GM18907 (cell line): Measurements from ENCODE around the gene ATP6V1B1.

ENCODE experiments used
- ATAC-seq: cut with Tn5 transposase; IDR thresholded peaks from one replicate; pipeline ENCODE4 v1.9.1; 2021; ENCODE audit warnings: mild to moderate bottlenecking, moderate library complexity; ENCODE audit not compliant: unreplicated experiment

Gene ATP6V1B1

DNA sequence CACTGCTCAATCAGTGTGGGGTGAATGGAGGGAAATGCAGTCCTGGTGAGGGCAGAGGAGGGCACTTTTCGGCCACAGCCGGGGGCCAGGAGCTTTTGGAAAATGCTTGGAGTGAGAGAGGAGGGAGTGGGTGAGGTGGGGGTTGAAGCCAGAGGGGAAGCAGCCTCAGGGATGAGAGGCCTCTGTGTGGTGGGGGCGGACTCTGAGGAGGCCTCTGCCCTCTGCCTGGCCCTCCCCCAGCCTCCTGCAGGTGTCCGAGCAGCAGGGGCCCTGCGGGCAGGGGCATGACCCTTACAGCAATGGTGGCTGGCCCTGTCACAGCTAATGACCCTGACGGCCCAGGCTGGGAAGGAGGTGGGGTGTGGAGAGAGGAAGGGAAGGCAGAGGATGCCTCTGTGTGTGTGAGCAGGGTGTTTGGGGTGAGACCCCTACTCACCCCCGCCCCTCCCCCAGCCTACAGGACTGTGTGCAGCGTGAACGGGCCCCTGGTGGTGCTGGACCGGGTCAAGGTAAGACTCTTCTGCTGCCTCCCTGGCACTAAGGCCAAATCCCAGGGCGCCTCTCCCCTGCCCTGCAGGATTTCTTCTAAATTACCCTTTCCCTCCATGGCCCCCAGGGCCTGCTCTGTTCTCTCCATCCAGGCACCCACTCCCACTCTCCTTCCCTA is 7.6 kb downstream of the ATP6V1B1 start:
- no peak for ATAC-seq

DNA sequence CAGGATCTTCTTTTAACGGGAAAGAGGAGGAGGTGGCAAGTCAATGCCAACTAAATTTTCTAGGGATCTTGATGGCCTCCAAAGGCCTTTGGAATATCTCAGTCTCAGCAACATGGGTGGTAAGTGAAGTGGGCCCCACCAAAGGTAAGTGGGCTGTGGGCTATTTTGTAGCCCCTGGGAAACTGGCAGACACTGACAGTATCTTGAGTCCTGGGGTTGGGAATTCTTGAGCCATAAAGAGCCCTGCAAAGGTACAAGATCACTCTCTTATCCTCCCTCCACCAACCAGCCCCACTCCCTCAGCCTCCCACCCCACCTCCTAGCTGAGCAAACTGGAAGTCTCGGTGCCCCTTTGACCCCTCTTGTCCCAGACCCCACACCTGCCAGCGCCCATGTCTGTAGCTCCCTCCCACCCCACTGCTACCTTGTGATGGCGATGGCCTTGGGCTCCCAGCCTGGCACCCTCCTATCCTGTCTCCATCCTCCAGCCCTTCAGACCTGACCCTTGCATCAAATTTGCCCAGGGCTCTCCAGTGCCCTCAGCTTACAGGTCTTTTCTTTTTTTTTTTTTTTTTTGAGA is 8.5 kb downstream of the ATP6V1B1 start:
- ATAC-seq = no peak

DNA sequence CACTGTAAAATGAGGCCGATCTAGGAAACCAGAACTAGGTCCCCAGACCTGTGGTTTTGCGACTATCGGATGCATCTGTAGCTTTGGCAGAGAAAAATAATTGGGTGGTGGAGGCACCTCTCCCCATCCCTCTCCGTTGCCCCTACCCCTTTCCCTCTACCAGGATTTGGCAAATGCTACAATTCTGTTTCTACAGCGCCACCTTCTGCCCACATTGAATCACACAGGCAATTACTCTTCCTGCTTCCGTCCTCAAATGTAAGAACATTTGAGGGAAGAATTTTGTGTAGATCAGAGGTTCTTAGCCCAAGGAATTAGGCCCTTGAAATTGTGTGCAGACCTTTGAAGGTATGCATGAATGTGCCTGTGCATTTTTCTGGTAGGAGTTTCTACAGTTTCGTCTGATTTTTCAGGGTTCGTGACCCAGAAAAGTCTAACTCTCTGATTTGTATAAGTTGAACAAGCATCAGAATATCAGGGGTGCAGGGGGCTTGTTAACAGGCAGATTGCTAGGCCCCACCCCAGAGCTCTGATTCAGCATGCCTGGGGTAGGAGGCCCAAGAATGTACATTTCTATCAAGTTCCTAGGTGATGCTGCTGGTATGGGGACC is 11.2 kb downstream of the ATP6V1B1 start:
- no peak for ATAC-seq

DNA sequence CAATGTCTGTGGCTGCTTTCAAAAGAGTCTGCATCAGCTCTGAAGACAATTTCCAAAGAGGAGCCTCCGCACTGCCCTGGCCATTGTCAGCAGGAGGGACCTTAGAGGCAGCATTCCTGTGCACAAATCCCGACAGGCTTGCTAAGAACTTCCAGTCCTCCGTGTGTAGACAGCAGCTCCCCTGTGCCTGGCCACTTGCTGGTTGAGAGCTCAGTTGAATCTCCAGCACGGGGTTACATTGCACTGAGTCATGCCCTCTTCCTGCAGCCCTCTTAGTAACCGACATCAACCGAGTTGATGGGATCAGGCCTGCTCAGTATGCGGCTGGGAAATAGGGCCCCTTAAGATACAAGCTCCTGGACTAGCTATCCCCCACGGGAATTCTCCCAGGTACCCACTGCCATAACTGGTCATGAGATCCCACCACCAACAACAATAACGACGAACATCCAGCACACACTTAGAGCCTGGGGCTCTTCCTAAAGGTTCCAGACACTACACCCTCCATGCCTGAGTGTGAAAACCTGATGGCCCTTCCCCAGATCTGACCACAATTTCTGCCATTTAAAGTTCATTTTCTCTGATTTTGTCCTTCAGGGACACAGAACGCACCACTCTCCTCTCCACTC is 12.0 kb downstream of the ATP6V1B1 start:
- no peak for ATAC-seq

DNA sequence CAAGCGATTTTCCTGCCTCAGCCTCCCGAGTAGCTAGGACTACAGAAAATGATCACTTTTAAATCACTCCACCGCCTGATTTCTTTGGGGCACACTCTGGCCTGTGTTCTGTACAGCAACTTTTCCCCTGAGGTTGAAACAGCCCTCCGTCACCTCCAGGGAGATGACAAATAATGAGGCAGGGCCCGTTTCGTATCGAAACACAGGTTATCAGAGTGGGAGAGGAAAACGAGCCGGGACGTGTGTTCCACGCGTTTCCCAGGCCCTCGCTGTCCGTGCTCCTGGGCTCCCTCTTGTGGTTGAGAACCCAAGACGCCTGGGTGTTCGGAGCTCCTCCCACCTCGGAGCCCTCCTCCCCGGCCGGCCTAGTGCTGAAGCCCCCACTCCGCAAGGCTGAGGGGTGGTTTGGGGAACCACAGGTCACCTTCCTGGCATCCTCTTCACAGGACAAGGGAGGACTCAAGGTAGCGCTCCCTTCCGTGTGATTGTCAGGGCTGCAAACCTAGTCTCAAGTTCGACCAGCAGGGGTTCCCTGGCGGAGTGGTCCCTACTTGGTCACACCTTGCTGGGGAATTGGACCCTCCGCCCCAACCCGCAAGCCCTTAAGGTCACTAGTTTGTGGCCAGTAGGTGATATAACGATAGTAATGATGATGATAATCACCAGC is 12.8 kb downstream of the ATP6V1B1 start:
- peak; percentile 92 for ATAC-seq

DNA sequence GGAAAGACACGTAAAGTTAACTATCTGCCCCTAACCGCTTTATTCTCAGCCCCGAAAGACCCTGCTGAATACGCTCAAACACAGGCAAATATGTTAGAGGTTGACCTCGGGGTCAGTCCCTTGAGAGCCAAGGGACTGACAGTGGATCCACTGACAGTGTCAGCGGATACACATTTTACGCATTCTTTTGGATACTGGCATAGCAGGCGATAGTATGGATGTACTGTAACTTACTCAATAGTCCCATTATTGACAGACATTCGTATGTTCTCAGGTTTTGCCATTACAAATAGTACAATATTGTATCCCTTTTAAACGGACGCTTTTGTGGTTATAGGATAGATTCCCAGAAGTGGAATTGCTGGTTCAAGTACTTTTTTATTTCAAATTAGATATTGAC is 13.4 kb downstream of the ATP6V1B1 start:
- no peak for ATAC-seq

DNA sequence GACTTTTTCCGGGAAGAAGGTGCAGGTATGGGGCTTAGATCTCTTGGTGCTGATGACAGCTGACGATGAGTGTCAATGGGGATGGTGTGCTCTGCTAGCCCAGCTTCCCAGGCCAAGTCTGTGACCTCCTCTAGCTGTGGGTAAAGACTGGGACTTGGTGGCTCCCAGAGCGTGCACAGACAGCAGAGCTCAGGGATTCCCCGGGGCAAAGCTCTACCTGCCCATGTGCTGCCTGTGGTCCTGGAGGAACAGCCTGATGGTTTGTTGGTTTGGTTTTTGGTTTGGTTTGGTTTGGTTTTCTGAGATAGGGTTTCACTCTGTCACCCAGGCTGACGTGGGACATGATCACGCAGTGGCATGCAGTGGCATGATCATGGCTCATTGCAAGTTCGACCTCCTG is 19.2 kb downstream of the ATP6V1B1 start:
- no peak for ATAC-seq

DNA sequence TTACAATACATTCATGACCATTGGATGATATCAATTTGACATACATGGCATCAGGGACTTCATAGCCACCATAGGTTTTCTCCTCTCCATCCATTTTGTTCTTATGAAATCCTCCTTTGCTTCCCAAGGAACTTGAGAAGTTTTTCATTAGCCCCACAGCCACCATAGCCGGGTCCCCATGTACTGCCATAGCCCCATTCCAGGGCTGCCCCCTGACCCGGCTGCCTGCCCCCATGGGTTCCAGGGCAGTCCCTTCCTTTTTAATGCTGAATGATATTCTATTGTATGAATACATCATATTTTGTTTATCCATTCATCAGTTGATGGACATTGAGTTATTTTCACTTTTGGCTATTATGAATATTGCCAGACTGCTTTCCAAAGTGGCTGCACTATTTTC is 20.4 kb downstream of the ATP6V1B1 start:
- no peak for ATAC-seq

DNA sequence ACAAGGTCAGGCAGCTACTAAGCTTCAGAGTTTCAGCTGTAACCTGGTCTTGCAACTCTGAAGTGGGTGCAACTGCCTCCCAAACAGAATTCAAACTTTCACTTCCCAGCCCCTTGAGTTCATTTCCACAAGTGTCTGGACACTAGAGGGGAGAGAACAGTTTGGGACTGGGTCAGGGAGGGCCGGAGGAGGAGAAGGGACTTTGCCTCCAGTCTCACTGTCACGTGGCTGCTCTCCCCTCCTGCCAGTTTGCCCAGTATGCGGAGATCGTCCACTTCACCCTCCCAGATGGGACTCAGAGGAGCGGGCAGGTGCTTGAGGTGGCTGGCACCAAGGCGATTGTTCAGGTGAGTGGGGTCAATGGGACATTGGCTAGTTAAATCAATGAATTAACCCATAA is 22.1 kb downstream of the ATP6V1B1 start:
- no peak for ATAC-seq

DNA sequence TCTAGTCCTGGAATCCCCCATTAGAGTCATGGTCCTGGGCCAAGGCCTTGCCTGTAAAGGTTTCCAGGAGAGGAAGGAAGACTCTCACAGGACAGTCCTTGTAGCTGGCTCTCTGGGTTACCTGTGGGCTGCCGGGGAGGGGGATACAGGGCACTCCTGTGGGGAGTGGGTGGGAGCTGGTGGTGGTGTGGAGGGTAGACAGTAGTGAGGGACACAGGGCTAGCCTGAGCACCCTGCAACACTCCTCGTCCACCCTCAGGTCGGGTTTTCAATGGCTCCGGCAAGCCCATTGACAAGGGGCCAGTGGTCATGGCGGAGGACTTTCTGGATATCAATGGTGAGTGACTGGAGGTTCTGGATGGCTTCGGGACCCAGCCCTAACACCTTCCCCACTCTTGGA is 23.1 kb downstream of the ATP6V1B1 start:
- ATAC-seq = no peak

DNA sequence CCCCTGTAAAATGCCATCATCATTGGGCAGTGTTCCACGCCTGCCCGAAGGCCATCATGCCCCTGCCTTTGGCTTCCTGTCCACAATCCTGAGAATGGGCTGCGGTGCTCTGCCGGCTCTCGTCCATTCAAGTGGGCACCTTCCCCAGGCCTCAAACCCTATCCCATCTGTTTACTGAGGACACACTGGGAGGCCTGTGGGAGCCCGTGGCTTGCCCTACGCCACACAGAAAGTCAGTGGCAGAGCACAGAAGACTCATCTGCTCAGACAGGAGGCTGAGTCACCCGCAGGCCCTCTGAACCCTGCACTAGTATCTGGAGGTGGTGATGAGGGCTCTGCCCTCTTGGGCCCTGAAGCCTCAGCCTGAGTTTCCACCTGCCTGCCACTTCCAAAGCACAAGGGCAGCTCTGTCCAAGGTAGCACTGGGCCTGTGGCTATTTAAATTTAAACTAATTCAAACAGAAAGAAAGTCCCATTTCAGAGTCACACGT is 23.6 kb downstream of the ATP6V1B1 start:
- no peak for ATAC-seq

DNA sequence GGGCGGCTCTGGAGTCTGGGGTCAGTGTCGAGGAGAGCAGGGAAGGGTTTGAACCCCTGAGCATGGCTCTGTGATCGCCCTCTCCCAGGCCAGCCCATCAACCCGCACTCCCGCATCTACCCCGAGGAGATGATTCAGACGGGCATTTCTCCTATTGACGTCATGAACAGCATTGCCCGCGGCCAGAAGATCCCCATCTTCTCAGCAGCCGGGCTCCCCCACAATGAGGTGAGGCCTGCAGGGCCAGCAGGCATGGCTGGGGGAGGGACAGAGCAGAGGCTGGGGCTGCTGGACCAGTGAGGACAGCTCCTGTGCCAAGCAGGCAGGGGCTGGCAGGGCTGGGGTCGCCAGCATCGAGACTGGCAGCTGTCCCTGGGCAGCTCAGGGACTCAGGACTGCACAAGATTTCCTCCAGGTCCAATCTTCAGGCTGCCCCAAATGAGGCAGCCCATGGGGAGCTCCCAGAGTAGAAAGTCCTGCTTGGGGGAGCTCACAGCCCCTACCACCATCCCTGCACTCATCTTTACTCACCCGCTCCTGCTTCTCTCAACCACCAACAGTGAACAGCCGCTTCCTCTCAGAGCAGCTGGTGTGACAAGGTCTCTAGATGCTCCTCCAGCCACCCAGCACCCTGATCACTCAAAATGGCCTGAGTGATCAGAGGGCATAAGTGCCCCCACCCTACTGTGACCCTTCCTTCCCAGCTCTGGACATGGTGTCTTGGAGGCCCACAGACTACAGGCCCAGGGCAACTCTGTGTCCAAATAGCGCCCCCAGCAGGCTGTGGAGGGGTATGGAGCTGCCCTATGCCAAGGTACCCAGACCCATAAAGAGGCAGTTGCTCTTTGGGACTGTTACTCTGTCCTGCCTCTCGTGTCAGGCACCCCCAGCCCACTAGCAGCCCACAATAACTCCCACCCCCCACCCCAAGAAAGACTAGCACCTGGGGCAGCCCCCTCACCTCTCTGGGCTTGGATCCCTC is 24.4 kb downstream of the ATP6V1B1 start:
- ATAC-seq = no peak

DNA sequence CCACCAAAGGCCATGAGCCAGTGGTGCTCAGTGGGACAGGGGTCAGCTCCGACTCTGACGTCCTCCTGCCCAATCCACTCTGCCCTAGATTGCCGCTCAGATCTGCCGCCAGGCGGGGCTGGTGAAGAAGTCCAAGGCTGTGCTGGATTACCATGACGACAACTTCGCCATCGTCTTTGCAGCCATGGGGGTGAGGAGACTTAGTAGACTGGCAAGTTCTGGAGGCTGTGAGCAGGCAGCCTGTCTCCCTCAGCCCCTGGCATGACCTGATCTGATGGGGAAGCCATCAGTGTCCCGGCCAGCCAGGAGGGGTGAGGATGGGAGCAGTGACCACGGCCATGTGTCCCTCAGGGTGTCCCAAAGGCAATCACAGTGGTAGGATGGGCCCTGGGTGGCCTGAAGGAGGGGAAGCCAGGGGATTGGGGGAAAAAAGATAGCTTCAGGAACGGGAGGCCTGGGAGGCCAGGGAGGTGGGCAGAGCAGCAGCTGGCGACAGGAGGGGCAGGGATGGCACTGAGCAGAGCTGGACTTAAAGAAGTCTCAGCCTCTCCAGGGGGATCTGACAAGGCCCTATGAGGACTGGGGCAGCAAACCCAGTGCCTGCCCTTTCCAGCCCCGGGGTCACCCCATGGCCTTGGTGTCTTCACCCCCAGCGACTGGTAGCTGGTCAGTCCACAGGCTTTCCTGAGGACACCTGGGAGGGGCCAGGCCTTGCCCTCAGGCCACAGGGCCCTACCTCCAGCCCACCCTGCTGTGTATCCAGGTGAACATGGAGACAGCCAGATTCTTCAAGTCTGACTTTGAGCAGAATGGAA is 25.3 kb downstream of the ATP6V1B1 start:
- no peak for ATAC-seq

DNA sequence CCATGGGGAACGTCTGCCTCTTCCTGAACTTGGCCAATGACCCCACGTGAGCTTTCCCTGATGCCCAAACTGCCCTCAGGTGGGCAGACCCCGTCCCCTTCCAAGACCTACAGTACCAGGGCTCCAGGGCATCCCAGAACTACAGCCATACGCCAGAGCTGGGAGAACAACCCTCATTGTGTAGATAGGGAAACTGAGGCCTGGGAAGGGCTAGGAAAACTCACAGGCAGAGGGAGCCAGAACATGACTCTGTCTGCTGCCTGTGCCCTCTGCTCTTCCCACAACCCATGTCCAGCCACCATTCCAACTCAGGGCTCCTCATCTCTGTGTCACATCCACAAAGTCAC is 25.9 kb downstream of the ATP6V1B1 start:
- no peak for ATAC-seq

DNA sequence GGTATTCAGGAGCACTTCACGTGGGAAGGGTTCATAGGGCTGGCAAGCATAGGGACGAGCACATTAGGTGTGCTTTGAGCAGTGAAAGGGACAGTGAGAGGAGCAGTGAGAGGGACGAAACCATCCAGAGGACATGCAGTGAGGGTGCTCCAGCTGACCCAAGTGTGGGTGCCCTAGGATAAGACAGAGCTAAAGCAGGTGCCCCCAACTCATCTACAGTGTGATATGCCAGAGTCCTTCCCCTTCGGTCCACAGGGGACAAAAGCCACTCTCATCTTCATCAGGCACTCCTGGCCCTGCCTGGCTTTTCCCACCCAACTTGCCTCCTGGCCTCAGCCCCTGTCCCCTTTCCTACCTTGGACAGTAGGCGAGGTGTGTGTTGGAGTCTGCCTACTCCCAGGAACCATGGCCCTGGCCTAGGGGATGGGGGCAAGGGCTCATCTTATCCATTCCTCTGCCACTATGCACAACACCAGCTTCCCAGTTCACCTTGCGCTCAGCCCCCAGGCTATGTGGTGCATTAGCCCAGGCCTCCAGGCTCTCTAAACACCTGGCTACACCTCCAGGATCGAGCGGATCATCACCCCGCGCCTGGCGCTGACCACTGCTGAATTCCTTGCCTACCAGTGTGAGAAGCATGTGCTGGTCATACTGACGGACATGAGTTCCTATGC is 26.6 kb downstream of the ATP6V1B1 start:
- no peak for ATAC-seq

DNA sequence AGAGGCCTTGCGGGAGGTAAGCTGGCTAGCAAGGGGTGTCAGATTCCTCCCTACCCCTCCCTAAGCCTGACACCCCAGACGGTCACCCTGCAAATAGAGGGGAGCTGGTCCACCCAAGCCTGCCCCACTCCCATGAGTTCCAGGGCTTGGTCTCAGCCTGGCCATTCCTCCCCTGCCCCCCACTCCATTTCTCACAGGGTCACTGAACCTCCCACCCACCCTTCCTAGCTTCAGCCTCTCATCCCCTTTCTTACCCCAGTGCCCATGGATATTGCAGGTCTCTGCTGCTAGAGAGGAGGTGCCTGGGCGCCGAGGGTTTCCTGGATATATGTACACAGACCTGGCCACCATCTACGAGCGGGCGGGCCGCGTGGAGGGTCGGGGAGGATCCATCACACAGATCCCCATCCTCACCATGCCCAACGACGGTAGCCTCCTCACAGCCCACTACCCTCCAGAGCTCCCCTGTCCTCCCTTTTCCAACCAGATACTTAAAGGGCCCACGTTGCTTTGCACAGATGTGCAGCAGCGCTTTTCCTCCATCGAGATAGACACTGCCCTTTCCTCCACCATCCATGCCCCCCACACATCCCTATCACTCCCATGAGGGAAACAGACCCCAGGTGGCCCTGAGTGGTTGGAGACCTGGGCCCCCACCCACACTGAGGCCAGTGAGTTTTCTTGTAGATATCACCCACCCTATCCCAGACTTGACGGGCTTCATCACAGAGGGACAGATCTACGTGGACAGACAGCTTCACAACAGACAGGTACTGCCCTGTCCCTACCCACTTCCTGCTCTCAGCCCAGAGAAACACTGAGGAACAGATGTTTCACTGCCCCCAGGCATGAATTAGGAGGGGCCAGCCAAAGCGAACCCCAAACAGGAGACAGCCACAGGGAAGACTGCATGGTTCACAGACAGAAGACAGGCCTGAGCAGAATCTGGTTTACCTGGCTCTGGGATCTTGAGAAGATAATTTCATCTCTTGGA is 27.5 kb downstream of the ATP6V1B1 start:
- no peak for ATAC-seq

DNA sequence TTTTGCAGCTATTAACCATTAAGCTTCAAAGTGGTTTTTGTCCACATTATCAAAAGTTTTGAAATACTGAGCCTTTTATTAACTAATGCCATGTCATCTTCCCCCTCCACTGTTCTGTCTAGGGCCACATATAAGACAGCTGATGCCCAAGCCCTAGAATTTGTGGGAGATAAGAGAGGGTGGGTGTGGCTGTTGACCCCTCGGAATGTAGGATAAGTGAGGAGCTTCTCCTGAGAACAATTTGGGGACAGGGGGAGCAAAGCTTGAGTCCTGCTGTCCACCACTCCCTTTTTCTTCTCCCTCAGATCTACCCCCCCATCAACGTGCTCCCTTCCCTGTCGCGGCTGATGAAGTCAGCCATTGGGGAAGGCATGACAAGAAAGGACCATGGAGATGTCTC is 28.4 kb downstream of the ATP6V1B1 start:
- no peak for ATAC-seq
